GM12873 (cell line): ENCODE data around the gene STX4.

Experiments
- CTCF ChIP-seq: IDR thresholded peaks from 2 replicates; pipeline ENCODE4 v1.5.1; 2012; ENCODE audit warnings: low read depth, mild to moderate bottlenecking, moderate library complexity, low read length, control low read depth; ENCODE audit not compliant: insufficient read depth; ENCODE audit errors: missing control alignments

Gene STX4

GRCh38 chr16:31002862-31003341 is 30.5 kb upstream of the STX4 start:
- no peak for TF ChIP-seq CTCF

GRCh38 chr16:31003744-31004143 is 29.6 kb upstream of the STX4 start:
- TF ChIP-seq CTCF: no peak

GRCh38 chr16:31004658-31005057 is 28.7 kb upstream of the STX4 start:
- TF ChIP-seq CTCF: no peak

- no peak for TF ChIP-seq CTCF
Measured at GRCh38 chr16:31005350-31006085, 27.8 kb upstream of the STX4 start.

GRCh38 chr16:31006086-31006385 is 27.3 kb upstream of the STX4 start:
- TF ChIP-seq CTCF: no peak

GRCh38 chr16:31006589-31006988 is 26.8 kb upstream of the STX4 start:
- TF ChIP-seq CTCF: no peak

- TF ChIP-seq CTCF: no peak
Measured at GRCh38 chr16:31007684-31008083, 25.7 kb upstream of the STX4 start.
